Stomach (tissue), 4 donors: Measurements from ENCODE around the gene CGB8.

Experiments
- CTCF ChIP-seq, 7 experiments: fragments of 450-650 bp in 4 of 7; fragments of 200-600 bp in 3 of 7; sonication (generic) in 3 of 7; IDR thresholded peaks; one replicate each; pipeline ENCODE4 v1.5.1; 2016 to 2019; ENCODE audit warnings: antibody characterized with exemption in 7 of 7, control low read depth in 2 of 7, mild to moderate bottlenecking in 1 of 7
- POLR2A ChIP-seq, 4 donors: fragments of 450-650 bp; IDR thresholded peaks; one replicate each; pipeline ENCODE4 v1.6.1; 2016; ENCODE audit warnings: antibody characterized with exemption in 4 of 4, control low read depth in 2 of 4, mild to moderate bottlenecking in 1 of 4, moderate library complexity in 1 of 4
- POLR2AphosphoS5 ChIP-seq, 3 donors: sonication (generic); formaldehyde crosslinking; IDR thresholded peaks; one replicate each; pipeline ENCODE4 v1.6.1; 2016; ENCODE audit warnings: antibody characterized with exemption in 3 of 3

DNA sequence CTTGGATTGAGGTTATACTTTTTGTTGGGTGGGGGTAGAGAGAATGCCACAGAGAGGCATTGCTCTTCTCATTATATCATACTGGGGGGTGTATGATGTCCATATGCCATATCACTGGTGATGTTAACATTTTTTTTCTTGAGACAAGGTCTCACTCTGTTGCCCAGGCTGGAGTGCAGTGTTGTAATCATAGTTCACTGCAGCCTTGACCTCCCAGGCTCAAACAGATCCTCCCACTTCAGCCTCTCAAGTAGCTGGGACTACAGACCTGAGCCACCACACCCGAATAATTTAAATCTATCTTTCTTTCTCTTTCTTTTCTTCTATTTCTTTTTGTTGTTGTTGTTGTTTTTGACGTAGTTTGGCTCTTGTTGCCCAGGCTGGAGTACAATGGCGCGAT lies 31.5 kb upstream of the CGB8 start:
- TF ChIP-seq POLR2AphosphoS5 (IDR thresholded peaks at IDR 0.05) (no peak), CTCF (IDR thresholded peaks at IDR 0.05) (no peak), POLR2A (IDR thresholded peaks at IDR 0.05) (no peak)
